Suprapubic skin (tissue), 4 donors: ENCODE data around the gene VCX3B. TPM values are rescaled to one million over a fixed set of nuclear protein-coding genes. Genes with fewer than 3 reads are reported as not detected.
"Not testable (repeated sequence)": the region's sequence is repeated elsewhere in the genome, so short reads cannot be mapped to it uniquely, and the experiment has no call there.

ENCODE experiments used
- DNase-seq, 2 donors: peaks; one replicate each; pipeline ENCODE4 v3.0.0-alpha.2; 2019; ENCODE audit warnings: low spot score in 2 of 2
- H3K27ac ChIP-seq: fragments of 200-600 bp; sonication (generic); one replicate; pipeline ENCODE4 v1.5.1; 2019
- H3K27me3 ChIP-seq: fragments of 200-600 bp; sonication (generic); one replicate; pipeline ENCODE4 v1.5.1; 2019
- H3K36me3 ChIP-seq: fragments of 200-600 bp; sonication (generic); one replicate; pipeline ENCODE4 v1.5.1; 2019
- H3K4me1 ChIP-seq: fragments of 200-600 bp; sonication (generic); one replicate; pipeline ENCODE4 v1.5.1; 2019
- H3K4me3 ChIP-seq: fragments of 200-600 bp; sonication (generic); one replicate; pipeline ENCODE4 v1.5.1; 2019; ENCODE audit warnings: mild to moderate bottlenecking
- H3K9me3 ChIP-seq: fragments of 200-600 bp; sonication (generic); one replicate; pipeline ENCODE4 v1.5.1; 2019
- CTCF ChIP-seq, 2 donors: fragments of 200-600 bp in 1 of 2; fragments of 450-650 bp in 1 of 2; sonication (generic) in 1 of 2; IDR thresholded peaks; one replicate each; pipeline ENCODE4 v1.5.1; 2016 to 2019; ENCODE audit warnings: antibody characterized with exemption in 2 of 2, mild to moderate bottlenecking in 1 of 2, moderate library complexity in 1 of 2
- EP300 ChIP-seq: sonication (generic); formaldehyde crosslinking; IDR thresholded peaks from one replicate; pipeline ENCODE4 v1.6.1; 2017; ENCODE audit warnings: antibody characterized with exemption
- POLR2A ChIP-seq, 2 donors: fragments of 450-650 bp; IDR thresholded peaks; one replicate each; pipeline ENCODE4 v1.6.1; 2017; ENCODE audit warnings: antibody characterized with exemption in 2 of 2, mild to moderate bottlenecking in 2 of 2, moderate library complexity in 2 of 2
- POLR2AphosphoS5 ChIP-seq, 3 donors: sonication (generic); formaldehyde crosslinking; IDR thresholded peaks; one replicate each; pipeline ENCODE4 v1.6.1; 2017; ENCODE audit warnings: antibody characterized with exemption in 3 of 3
- WGBS: methylation state at CpG from one replicate; pipeline ENCODE4 v1.1.5; 2018; 5-methylcytosine and 5-hydroxymethylcytosine counted together
- total RNA-seq, 4 donors: library from RNA; depleted of rRNA; stranded (reverse); fragments of >200 nt; gene quantifications; one replicate each; pipeline ENCODE4 v1.1.0, GENCODE V29; 2016

VCX3B gene
- total RNA-seq, 4 donors from 2014 or later: not detected

DNA sequence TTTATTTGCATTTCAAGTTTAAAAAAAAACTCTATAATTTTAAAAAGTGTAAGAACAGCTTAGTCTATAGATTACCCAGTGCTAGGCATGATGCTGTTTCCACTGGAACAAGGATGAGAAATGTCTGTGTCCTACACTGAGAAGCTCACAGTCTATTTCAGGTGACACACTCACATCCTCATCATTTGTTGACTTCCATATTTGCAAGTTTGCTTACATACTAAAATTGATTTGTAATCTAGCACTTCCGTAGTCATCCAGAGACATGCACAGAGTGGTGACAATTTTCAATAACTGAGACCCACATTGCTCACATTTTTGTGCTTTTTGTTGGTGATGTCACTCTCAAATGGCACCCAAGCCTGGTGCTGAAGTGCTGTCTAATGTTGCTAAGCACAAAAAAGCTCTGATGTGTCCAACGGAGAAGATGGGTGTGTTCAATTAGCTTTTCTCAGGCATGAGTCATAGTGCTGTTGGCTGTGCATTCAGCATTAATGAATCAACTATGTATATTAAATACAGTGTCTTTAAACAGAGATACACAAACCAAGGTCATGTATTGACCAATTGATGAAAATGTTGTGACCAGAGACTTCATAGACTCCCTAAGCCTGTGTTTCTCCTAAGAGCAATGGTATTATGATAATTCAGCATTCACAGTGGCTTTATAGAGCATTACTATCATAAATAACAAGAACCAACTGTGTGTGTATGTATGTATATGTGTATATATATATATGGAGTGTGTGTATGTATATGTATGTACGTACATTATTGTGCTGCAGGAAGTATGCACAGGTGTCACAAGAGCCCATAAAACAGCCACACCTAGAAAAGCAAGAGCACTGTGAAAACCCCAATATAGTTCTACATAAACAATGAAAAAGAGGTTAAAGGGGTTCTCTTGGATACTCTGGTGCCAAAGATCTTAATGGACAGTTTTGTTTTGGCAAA is 31.2 kb upstream of the VCX3B start:
- WGBS: 55% methylated on average over 3 of the region's 3 CpGs
- no peak overlapping the region for H3K27ac ChIP-seq
- H3K27me3 ChIP-seq: no peaks in the 10 kb centered on the region
- no peak for DNase-seq
- no peaks in the 10 kb centered on the region for H3K4me1 ChIP-seq
- H3K4me3 ChIP-seq: no peak overlapping the region
- no peaks in the 10 kb centered on the region for H3K9me3 ChIP-seq
- no peaks in the 10 kb centered on the region for H3K36me3 ChIP-seq
- no peak for TF ChIP-seq POLR2A (IDR thresholded peaks at IDR 0.05)
- no peak for TF ChIP-seq EP300
- TF ChIP-seq CTCF (IDR thresholded peaks at IDR 0.05): no peak
- TF ChIP-seq POLR2AphosphoS5 (IDR thresholded peaks at IDR 0.05): no peak

DNA sequence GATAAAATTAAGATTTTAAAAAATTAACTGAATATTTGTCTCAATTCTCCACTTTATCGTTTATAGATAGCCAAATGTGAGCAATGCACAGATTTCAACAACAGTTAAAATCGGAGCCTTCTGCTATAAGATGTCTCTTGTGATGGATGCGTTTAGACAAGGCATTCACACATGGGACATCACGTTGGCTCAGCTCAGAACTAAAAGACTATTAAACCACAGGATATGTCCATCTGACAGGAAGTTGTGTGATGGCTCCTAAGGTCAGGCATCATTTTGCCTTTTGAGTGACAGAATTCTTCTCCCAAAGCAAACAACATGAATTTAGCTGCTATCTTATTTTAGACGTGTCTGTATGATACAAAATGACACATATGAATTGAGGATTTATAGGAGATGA is 17.3 kb upstream of the VCX3B start:
- Histone ChIP-seq H3K27me3 (no peaks in the 10 kb centered on the region), H3K4me1 (no peaks in the 10 kb centered on the region), H3K4me3 (no peak overlapping the region), H3K9me3 (no peaks in the 10 kb centered on the region), H3K36me3 (no peaks in the 10 kb centered on the region), H3K27ac (no peak overlapping the region)
- DNase-seq: no peak
- 70% methylated on average over 5 of the region's 5 CpGs for WGBS
- no peak for TF ChIP-seq EP300
- no peak for TF ChIP-seq CTCF (IDR thresholded peaks at IDR 0.05)
- TF ChIP-seq POLR2A (IDR thresholded peaks at IDR 0.05): no peak
- no peak for TF ChIP-seq POLR2AphosphoS5 (IDR thresholded peaks at IDR 0.05)

DNA sequence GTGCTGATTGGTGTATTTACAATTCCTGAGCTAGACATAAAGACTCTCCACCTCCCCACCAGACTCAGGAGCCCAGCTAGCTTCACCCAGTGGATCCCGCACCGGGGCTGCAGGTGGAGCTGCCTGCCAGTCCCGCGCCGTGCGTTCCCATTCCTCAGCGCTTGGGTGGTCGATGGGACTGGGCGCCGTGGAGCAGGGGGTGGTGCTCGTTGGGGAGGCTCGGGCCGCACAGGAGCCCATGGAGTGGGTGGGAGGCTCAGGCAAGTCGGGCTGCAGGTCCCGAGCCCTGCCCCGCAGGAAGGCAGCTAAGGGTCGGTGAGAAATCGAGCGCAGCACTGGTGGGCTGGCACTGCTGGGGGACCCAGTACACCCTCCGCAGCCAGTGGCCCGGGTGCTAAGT is 12.3 kb upstream of the VCX3B start:
- H3K27ac ChIP-seq, H3K9me3 ChIP-seq, H3K4me1 ChIP-seq, H3K27me3 ChIP-seq, H3K4me3 ChIP-seq, DNase-seq, H3K36me3 ChIP-seq: not testable (repeated sequence)
- WGBS: 95% methylated on average over 13 of the region's 21 CpGs

DNA sequence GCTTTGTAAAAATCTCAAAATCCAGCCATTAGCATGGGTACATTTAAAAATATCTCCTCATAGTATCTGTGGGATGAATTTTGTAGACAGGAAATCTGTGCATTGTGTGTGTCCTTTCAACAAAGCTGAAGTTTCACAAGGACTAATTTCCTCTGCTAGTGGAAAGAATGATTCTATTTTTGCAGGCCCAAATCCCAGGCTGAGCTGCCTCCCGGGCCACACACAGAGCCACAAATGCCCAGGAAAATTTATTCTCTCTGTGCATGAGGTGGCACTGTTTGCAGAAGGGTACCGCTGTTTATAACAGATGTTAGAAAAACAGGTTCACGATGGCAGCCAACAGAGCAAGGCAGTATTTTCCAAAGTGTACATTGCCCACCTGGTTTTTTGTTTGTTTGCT is 11.0 kb upstream of the VCX3B start:
- Histone ChIP-seq H3K9me3 (no peaks in the 10 kb centered on the region), H3K36me3 (no peaks in the 10 kb centered on the region), H3K27ac (no peak overlapping the region), H3K27me3 (no peaks in the 10 kb centered on the region), H3K4me3 (no peak overlapping the region), H3K4me1 (no peaks in the 10 kb centered on the region)
- no peak for DNase-seq
- TF ChIP-seq POLR2A (IDR thresholded peaks at IDR 0.05): no peak
- TF ChIP-seq CTCF (IDR thresholded peaks at IDR 0.05): no peak
- TF ChIP-seq EP300: no peak
- no peak for TF ChIP-seq POLR2AphosphoS5 (IDR thresholded peaks at IDR 0.05)
- 62% methylated on average over 3 of the region's 3 CpGs for WGBS

- Histone ChIP-seq H3K27ac (no peak overlapping the region), H3K9me3 (no peaks in the 10 kb centered on the region), H3K4me1 (no peaks in the 10 kb centered on the region), H3K27me3 (no peaks in the 10 kb centered on the region), H3K36me3 (no peaks in the 10 kb centered on the region), H3K4me3 (no peak overlapping the region)
- WGBS: 76% methylated on average over 4 of the region's 4 CpGs
- DNase-seq: no peak
- no peak for TF ChIP-seq POLR2AphosphoS5 (IDR thresholded peaks at IDR 0.05)
- no peak for TF ChIP-seq EP300
- no peak for TF ChIP-seq CTCF (IDR thresholded peaks at IDR 0.05)
- no peak for TF ChIP-seq POLR2A (IDR thresholded peaks at IDR 0.05)
Measured at GRCh38 chrX:8455557-8455956, 9.1 kb upstream of the VCX3B start.
